Epithelial cell of prostate (primary cell): ENCODE measurements around the gene FBLN2.
A peak's percentile ranks its signal among the peaks of the same experiment; 100 is the strongest.

Experiments
- DNase-seq: peaks from one replicate; pipeline ENCODE4 v3.0.0-alpha.2; 2011; ENCODE audit warnings: low read depth, low spot score
- H3K27ac ChIP-seq: fragments of 450-650 bp; 2 replicates; pipeline ENCODE4 v1.5.1; 2017; ENCODE audit warnings: mild to moderate bottlenecking

Gene FBLN2

DNA sequence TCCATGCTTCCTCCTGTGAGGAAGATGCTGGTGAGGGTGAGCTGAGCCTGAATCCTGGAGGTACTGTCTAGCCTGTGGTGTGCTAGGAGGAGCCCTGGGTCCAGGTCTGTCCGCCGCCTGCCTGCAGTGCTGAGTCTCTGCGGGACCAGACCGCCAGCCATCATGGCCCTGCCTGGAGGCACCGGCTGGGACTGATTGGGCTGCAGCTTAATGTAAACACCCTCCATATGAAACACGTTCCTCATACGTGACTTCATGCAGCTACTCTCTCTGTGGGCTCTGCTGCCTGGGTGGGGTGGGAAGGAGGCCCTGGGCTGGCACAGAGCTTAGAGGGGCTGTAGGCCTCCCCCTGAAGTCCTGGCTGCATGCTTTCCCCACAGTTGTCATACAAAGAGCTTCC is 67.4 kb downstream of the FBLN2 start:
- DNase-seq = no peak
- no peak overlapping the region for H3K27ac ChIP-seq

DNA sequence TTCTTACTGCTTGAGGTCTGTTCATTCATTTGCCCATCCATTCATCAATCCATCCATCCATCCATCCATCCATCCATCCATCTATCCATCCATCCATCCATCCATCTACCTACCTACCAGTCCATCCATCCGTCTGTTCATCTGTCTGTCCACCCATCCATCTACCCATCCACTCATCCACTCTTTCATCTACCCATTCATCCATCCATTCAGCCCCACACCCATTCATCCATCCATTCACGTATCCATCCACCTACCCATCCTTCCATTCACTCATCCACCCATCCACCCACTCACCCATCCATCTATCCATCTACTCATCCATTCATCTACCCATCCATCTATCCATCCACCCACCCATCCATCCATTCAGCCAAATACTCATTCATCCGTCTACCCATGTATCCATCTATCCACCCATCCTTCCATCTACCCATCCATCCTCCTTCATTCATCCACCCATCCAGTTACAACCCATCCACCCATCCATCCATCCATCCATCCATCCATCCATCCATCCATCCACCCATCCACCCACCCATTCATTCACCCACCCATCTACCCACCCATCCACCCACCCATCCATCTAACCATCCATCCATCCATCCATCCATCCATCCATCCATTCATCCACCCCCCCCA is 68.3 kb downstream of the FBLN2 start:
- DNase-seq = no peak

DNA sequence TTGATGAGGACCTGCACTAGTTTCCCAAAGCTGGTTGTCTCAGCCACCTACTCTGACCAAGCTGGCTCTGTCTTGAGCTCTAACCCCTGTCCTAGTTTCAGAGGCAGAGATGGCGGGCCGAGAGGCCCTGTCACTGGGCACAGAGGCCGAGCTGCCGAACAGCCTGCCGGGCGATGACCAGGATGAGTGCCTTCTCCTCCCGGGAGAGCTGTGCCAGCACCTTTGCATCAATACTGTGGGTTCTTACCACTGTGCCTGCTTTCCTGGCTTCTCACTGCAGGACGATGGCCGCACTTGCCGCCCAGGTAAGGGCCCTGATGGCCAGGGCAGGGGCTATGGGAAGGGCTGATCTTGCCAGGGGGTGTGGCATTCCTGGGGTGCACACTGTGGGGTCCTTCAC is 69.1 kb downstream of the FBLN2 start:
- no peak for DNase-seq

More for the DNA sequence above, 68.3 kb downstream of the FBLN2 start:
- no peak overlapping the region for H3K27ac ChIP-seq

GRCh38 chr3:13618836-13619235 is 69.9 kb downstream of the FBLN2 start:
- no peak for DNase-seq
- H3K27ac ChIP-seq = no peak overlapping the region

More for the DNA sequence above, 69.1 kb downstream of the FBLN2 start:
- H3K27ac ChIP-seq = no peak overlapping the region

GRCh38 chr3:13619661-13620230 is 70.8 kb downstream of the FBLN2 start:
- DNase-seq = no peak

GRCh38 chr3:13620281-13620680 is 71.4 kb downstream of the FBLN2 start:
- H3K27ac ChIP-seq = no peak overlapping the region
- no peak for DNase-seq

More at GRCh38 chr3:13619661-13620230, 70.8 kb downstream of the FBLN2 start:
- no peak overlapping the region for H3K27ac ChIP-seq

DNA sequence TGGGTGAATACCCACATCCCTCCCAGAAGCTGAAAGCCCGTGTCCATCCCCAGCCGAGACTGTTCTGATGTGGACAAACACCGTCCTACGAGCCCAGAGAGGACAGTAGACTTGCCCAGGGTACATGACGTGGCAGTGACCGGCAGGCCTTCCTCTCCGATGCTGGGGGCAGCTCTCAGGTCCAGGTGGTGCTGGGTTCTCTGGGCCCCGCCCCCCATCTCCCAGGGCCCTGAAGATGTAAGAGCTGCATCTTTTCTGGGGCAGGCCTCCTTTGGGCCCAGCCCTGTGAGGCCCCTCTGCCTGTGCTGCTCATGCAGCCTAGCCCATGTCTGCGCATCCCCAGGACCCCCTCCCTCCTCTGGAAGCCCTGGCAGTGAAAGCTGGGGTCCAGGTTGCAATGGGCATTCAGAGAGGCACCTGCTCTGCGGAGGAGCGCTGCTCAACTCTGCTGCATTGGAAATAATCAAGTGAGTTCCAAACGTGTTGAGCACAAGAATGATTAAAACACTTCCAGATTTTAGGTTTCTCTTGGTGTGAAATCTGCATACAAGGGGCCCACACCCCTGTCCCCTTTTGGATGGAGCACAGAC is 71.9 kb downstream of the FBLN2 start:
- no peak overlapping the region for H3K27ac ChIP-seq
- no peak for DNase-seq

DNA sequence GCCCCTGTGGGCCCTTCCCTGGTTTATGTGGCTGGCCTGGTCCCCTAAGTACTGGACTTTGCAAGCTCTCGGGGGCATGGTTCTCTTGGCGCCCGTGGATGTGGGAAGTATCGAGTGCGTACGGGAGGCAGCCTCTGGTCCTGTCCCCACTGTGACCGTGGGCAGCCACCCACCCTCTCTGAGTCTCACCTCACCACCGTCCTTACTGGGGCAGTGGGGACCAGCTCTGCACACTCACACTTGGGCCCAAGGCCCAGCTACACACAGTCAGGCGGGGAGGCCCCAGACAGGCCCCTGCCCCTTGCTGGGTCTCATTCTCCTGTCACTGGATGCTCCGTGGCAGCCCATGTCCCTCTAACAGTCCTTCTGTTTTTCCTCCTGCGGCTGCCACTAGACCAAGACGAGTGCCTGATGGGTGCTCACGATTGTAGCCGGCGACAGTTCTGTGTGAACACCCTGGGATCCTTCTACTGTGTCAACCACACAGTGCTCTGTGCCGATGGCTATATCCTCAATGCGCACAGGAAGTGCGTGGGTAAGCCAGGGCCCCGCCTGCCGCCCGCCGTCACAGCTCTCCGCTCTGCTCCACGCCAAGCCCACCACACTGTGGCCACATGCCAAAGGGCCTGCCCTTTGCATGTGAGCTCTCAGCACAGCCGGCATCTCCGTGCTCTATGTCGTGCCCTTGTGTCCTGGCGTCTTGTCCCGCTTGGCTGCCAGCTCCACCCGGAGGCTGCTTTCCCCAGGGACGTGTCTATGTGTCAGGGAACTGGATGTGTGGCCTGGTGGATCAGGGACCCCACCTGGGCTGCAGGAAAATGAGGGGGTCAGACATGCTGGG is 72.7 kb downstream of the FBLN2 start:
- H3K27ac ChIP-seq = no peak overlapping the region
- DNase-seq = no peak

DNA sequence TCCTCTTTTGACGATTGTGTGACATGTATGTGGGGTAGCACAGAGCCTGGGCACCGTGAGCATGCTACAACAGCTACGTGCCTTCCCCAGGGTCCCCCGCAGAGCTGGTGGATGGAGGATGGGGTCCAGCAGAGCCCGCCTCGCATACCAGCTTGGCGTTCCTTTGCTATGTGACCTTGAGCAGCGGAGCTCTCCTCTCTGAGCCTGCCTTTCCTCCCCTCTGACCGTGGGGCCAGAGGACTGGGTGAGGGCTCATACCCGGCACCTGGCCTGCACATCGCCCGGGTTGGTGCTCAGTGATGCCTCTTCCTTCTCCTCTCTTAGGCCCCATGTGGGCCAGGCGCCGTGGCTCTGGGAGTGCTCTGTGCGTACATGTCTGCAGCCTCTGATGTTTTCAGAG is 73.4 kb downstream of the FBLN2 start:
- H3K27ac ChIP-seq = peak overlapping the region; percentile 84
- DNase-seq = no peak

DNA sequence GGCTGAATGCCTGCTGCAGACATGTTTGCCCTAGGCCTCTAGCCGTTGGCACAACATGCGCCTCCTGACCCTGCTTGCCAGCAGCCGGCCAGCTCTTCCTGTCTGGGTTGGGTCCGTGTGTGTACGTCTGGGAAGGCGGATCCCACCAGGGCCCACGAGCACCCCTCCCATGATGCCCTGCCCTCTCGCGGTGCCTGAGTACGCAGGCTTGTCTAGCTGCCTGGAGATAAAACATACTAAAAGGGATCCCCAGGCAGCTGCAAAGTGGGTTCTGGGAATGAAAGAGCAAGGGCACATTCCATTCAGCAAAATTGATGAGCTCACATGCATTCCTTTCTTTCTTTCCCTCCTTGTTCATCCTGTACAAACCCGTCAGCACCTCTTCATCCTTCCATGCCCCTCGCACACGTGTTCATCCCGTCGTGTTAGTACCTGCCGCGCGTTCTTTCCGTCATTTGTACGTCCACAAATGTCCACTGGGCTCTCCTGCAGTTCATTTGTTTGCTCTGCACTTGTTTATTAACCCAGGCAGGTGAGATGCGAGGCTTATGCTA is 74.3 kb downstream of the FBLN2 start:
- H3K27ac ChIP-seq = peak overlapping the region; percentile 84
- peak; percentile 94 for DNase-seq

DNA sequence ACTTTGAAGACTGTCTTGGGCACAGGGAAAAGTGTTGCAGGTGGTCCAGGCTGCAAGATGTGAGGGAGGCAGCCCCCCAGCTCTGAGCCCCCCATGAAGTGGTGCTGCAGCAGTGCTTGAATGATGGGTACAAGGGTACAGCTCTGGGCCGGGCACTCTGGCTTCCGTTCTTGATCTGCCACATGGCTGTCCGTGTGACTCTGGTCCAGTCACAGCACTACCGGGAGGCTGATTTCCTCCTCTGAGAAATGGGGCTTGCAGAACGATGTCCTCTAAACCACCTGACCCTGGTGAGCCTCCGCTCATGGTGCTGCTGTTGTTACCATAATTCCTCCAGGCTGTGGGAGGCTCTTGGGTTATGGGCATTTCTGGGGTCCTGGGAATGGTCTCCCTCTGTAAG is 75.1 kb downstream of the FBLN2 start:
- H3K27ac ChIP-seq = peak overlapping the region; percentile 84
- DNase-seq = no peak

DNA sequence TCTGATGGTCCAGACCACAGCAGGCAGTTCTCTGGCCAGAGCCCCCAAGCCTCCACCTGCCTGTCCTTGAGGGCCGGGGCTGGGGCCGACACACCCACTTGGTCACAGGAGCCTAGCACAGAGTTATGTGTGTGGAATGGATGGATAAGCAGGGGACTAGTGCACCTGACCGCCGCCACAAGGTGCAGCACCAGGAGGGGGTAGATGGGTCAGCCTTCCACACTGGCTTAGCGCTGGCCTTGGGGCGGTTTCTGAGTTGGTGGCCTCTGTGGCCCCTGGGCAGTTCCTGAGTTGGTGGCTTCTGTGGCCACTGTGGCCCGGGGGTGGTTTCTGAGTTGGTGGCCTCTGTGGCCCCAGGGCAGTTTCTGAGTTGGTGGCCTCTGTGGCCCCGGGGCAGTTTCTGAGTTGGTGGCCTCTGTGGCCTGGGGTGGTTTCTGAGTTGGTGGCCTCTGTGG is 75.8 kb downstream of the FBLN2 start:
- DNase-seq = no peak
- H3K27ac ChIP-seq = no peak overlapping the region

DNA sequence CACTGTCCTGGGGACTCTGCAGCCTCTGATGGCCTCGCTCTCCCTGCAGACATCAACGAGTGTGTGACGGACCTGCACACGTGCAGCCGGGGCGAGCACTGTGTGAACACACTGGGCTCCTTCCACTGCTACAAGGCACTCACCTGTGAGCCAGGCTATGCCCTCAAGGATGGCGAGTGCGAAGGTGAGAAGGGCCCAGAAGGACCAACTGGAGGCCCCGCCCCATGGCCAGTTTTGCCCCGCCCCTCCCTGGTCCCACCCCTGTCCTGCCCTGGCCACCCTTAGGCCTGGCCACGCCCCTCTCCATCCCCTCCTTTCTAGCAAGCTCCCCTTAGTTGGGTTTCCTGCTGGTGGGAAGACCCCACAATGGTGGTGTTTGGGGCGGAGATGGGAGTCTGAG is 77.5 kb downstream of the FBLN2 start:
- DNase-seq = no peak
- no peak overlapping the region for H3K27ac ChIP-seq

DNA sequence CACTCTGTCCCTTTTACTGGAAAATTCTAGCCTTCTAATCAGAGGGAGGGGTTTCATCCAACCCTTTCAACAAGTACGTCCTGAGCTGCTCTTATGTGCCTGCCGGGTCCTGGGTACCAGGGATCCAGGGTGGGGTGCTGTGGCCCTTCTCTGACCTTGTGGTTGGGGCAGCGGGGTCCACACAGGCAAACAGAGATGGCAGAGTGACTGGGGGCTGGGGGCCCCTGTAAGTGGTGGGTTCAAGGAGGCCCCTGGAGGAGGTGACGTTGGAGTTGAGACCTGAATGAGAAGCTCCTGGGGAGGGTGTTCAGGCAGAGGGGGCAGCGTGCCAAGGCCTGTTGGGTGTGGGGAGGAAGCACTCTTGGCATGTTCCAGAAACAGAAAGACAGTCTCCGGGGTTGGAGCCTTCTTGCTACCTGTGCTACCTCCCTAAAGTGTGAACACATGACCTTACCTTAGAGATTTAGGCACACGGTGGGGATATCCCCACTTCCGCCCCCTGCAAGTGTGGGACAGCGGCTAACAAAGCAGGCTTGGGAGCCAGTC is 78.1 kb downstream of the FBLN2 start:
- H3K27ac ChIP-seq = no peak overlapping the region
- DNase-seq = no peak

DNA sequence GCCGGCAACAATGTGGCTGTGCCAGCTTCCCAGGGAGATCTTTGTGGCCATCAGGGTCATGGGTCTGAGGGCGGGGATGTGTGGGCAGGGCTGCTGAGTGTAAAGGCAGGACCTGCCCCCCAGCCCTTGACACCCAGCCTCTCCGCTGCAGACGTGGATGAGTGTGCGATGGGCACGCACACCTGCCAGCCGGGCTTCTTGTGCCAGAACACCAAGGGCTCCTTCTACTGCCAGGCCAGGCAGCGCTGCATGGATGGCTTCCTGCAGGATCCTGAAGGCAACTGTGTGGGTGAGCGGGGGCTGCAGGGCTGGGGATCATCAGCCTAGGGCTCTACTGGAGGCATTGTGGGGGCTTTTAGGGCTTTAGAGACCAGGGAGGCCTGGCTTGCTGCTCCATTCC is 78.8 kb downstream of the FBLN2 start:
- DNase-seq = no peak
- no peak overlapping the region for H3K27ac ChIP-seq

DNA sequence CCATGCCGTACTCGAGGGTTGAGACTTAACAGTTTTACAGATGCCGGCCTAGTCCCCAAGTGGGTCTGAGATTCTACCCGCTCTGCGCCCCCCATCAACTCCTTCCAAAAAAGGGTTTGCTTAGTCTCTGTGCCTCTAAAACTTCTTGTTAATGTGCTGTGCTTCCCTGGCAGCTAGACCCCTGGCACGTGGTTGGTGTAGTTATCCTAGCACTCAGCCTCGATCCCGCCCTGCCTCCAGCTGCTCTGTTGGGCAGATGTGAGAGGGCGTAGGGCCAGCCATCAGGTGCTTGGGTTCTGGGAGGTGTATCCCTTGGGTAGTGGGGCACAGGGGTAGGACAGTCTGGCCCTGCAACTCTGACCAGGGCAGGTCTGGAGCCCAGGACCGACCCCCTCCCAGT is 79.5 kb downstream of the FBLN2 start:
- H3K27ac ChIP-seq = no peak overlapping the region
- DNase-seq = no peak

- DNase-seq = no peak
- H3K27ac ChIP-seq = no peak overlapping the region
Measured at GRCh38 chr3:13628841-13629551, 80.1 kb downstream of the FBLN2 start.

DNA sequence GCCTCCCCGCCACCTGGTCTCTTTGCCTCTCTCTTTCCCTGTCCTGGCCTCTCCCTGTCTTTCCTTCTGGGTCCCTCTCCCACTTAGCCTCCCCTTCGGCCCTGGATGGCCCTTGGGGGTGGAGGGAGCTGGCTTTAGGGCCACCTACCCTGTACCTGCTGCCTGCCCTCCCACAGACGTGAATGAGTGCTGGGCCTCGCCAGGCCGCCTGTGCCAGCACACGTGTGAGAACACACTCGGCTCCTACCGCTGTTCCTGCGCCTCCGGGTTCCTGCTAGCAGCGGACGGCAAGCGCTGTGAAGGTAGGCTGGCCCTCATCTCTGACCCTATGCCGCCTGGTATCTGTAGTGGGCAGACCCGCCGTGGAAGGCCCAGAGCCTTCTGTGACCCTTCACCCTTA is 80.7 kb downstream of the FBLN2 start:
- no peak overlapping the region for H3K27ac ChIP-seq
- no peak for DNase-seq

GRCh38 chr3:13631256-13631655 is 82.3 kb downstream of the FBLN2 start:
- no peak overlapping the region for H3K27ac ChIP-seq
- no peak for DNase-seq

DNA sequence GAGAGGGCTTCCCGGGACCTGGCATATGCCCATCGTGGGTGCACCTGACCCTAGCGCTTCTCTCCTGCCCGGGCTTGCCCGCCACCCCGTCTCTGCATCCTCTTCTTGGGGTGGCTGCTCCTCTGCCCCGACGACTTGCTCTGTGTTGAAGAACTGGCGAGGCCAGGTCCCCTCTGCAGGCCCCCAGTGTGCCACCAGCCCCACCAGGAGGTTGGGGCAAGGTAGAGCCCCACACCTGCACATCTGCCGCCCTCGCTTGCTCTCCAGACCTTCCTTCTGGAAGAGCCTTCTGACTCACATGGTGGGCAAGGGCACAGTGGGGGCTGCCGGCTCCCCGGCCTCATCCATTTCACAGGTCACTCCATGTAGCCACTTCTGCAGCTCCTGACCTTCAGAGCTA is 84.3 kb downstream of the FBLN2 start:
- no peak for DNase-seq
- no peak overlapping the region for H3K27ac ChIP-seq
